ENCODE results near the gene CUTA. TPM values are rescaled to one million over a fixed set of nuclear protein-coding genes. Genes with fewer than 3 reads are reported as not detected.

The CUTA gene
- total and polyA plus RNA-seq, 4 donors, result 88.7 to 275 (median 128) TPM

GRCh38 chr6:33392979-33393378 is 24.9 kb downstream of the CUTA start:
- TF ChIP-seq CTCF (IDR thresholded peaks at IDR 0.05; ENCODE audit: control extremely low read depth, extremely low read depth), result no peak
- WGBS, 2 donors, result 62% methylated on average over 3 of the region's 3 CpGs
- Histone ChIP-seq H3K27ac (ENCODE audit: low read depth in 1 of 2, low read length in 1 of 2) (no peak overlapping the region), H3K4me3 (no peak overlapping the region), H3K9me3 (ENCODE audit: control insufficient read depth in 4 of 4, insufficient read depth in 3 of 4, low read length in 3 of 4) (no peaks in the 10 kb centered on the region), H3K4me1 (ENCODE audit: control insufficient read depth in 5 of 5, insufficient read depth in 5 of 5, low read length in 5 of 5) (peaks cover 0 to 21% (median 5%) of the 10 kb centered on the region in 5 donors), H3K36me3 (ENCODE audit: control insufficient read depth in 4 of 4, insufficient read depth in 4 of 4, low read length in 4 of 4) (no peaks in the 10 kb centered on the region), H3K27me3 (ENCODE audit: control insufficient read depth in 3 of 3, insufficient read depth in 3 of 3, low read length in 2 of 3) (no peaks in the 10 kb centered on the region), H3K9ac (ENCODE audit: insufficient read depth in 1 of 2, low read length in 2 of 2) (peak overlapping the region in 1 of 2 donors; percentile 88)
- no peak for DNase-seq
- ATAC-seq (ENCODE audit: insufficient read depth, low FRiP score), result no peak

- WGBS, 2 donors, result 38 to 53% methylated on average over 5 of the region's 5 CpGs
- no peak for ATAC-seq (ENCODE audit: insufficient read depth, low FRiP score)
- H3K9ac ChIP-seq (ENCODE audit: insufficient read depth in 1 of 2, low read length in 2 of 2), result peak overlapping the region; percentile 70 to 88
Measured at GRCh38 chr6:33392595-33392948, 25.3 kb downstream of the CUTA start.

GRCh38 chr6:33391922-33392594 is 25.8 kb downstream of the CUTA start:
- no peak for TF ChIP-seq CTCF (IDR thresholded peaks at IDR 0.05; ENCODE audit: control extremely low read depth, extremely low read depth)
- WGBS, 2 donors, result 0% methylated on average over 18 to 31 of the region's 31 CpGs
- peak overlapping the region; percentile 50 for H3K4me3 ChIP-seq
- no peaks in the 10 kb centered on the region for H3K27me3 ChIP-seq (ENCODE audit: control insufficient read depth in 3 of 3, insufficient read depth in 3 of 3, low read length in 2 of 3)
- H3K36me3 ChIP-seq (ENCODE audit: control insufficient read depth in 4 of 4, insufficient read depth in 4 of 4, low read length in 4 of 4), result no peaks in the 10 kb centered on the region
- ATAC-seq (ENCODE audit: insufficient read depth, low FRiP score), result no peak
- peak overlapping the region; percentile 70 to 88 for H3K9ac ChIP-seq (ENCODE audit: insufficient read depth in 1 of 2, low read length in 2 of 2)
- H3K27ac ChIP-seq (ENCODE audit: low read depth in 1 of 2, low read length in 1 of 2), result peak overlapping the region in 1 of 2 donors; percentile 90
- no peaks in the 10 kb centered on the region for H3K9me3 ChIP-seq (ENCODE audit: control insufficient read depth in 4 of 4, insufficient read depth in 3 of 4, low read length in 3 of 4)
- peak in 2 of 3 donors; percentile 29 to 42 for DNase-seq
- peaks cover 0 to 21% (median 5%) of the 10 kb centered on the region in 5 donors for H3K4me1 ChIP-seq (ENCODE audit: control insufficient read depth in 5 of 5, insufficient read depth in 5 of 5, low read length in 5 of 5)

More at GRCh38 chr6:33392595-33392948, 25.3 kb downstream of the CUTA start:
- Histone ChIP-seq H3K4me3 (no peak overlapping the region), H3K9me3 (ENCODE audit: control insufficient read depth in 4 of 4, insufficient read depth in 3 of 4, low read length in 3 of 4) (no peaks in the 10 kb centered on the region), H3K27ac (ENCODE audit: low read depth in 1 of 2, low read length in 1 of 2) (no peak overlapping the region), H3K27me3 (ENCODE audit: control insufficient read depth in 3 of 3, insufficient read depth in 3 of 3, low read length in 2 of 3) (no peaks in the 10 kb centered on the region), H3K36me3 (ENCODE audit: control insufficient read depth in 4 of 4, insufficient read depth in 4 of 4, low read length in 4 of 4) (no peaks in the 10 kb centered on the region), H3K4me1 (ENCODE audit: control insufficient read depth in 5 of 5, insufficient read depth in 5 of 5, low read length in 5 of 5) (peaks cover 0 to 21% (median 5%) of the 10 kb centered on the region in 5 donors)
- no peak for TF ChIP-seq CTCF (IDR thresholded peaks at IDR 0.05; ENCODE audit: control extremely low read depth, extremely low read depth)
- no peak for DNase-seq

Data from lung (tissue), 12 donors.